SK-N-SH (cell line): ENCODE measurements around the gene NPEPL1. TPM values are rescaled to one million over a fixed set of nuclear protein-coding genes. Genes with fewer than 3 reads are reported as not detected.

Experiments
- CTCF ChIA-PET: fragments of 300-600, 350-600 bp; formaldehyde crosslinking; extraction: SDS; loops from one replicate; lab custom pipeline; 2021; lab: Yijun Ruan, JAX
- POLR2A ChIA-PET: fragments of 350-600 bp; sonication (Branson Sonifier 250); formaldehyde crosslinking; extraction: SDS; loops from one replicate; lab custom pipeline; 2020; ENCODE audit warnings: antibody characterized with exemption, inconsistent platforms; lab: Yijun Ruan, JAX
- DNase-seq: peaks from one replicate; pipeline ENCODE4 v3.0.0; 2012
- H2AFZ ChIP-seq: fragments of 200-600 bp; sonication (generic); 2 replicates; pipeline ENCODE4 v1.8.1; 2016; ENCODE audit warnings: antibody characterized with exemption, mild to moderate bottlenecking, low read depth
- H3F3A ChIP-seq: fragments of 200-600 bp; sonication (generic); replicated peaks from 2 replicates; pipeline ENCODE3; 2016; ENCODE audit warnings: antibody characterized with exemption, mild to moderate bottlenecking; ENCODE audit not compliant: insufficient read depth
- H3K27ac ChIP-seq, 2 experiments: fragments of 200-500 bp in 1 of 2; fragments of 200-600 bp in 1 of 2; sonication (Bioruptor generic) in 1 of 2; sonication (generic), shearing (Covaris generic) in 1 of 2; 2 replicates each; pipeline versions ENCODE4 v1.5.1 to v1.6.1; 2014 to 2016; ENCODE audit warnings: low read depth in 2 of 2, inconsistent platforms in 1 of 2, low read length in 1 of 2, mild to moderate bottlenecking in 1 of 2, mixed read lengths in 1 of 2
- H3K27me3 ChIP-seq: fragments of 200-600 bp; sonication (generic), shearing (Covaris generic); 2 replicates; pipeline ENCODE4 v1.6.1; 2016; ENCODE audit warnings: mixed run types; ENCODE audit not compliant: insufficient read depth
- H3K36me3 ChIP-seq, 2 experiments: fragments of 200-500 bp in 1 of 2; fragments of 200-600 bp in 1 of 2; sonication (Bioruptor generic) in 1 of 2; sonication (generic) in 1 of 2; replicated peaks in 1 of 2; 2 replicates each; pipeline versions ENCODE3 to v1.5.1; 2014 to 2016; ENCODE audit warnings: low read length in 1 of 2, mild to moderate bottlenecking in 1 of 2; ENCODE audit not compliant: insufficient read depth in 2 of 2, control insufficient read depth in 1 of 2
- H3K4me1 ChIP-seq, 2 experiments: fragments of 200-500 bp in 1 of 2; fragments of 200-600 bp in 1 of 2; sonication (Bioruptor generic) in 1 of 2; sonication (generic), shearing (Covaris generic) in 1 of 2; 2 replicates each; pipeline versions ENCODE4 v1.5.1 to v1.6.1; 2014 to 2016; ENCODE audit warnings: low read depth in 1 of 2, low read length in 1 of 2, mixed run types in 1 of 2; ENCODE audit not compliant: insufficient read depth in 2 of 2, control insufficient read depth in 1 of 2
- H3K4me2 ChIP-seq: fragments of 200-600 bp; sonication (generic), shearing (Covaris generic); 2 replicates; pipeline ENCODE4 v1.6.1; 2017; ENCODE audit warnings: mixed run types
- H3K4me3 ChIP-seq, 2 experiments: fragments of 200-500 bp in 1 of 2; fragments of 200-600 bp in 1 of 2; sonication (Bioruptor generic) in 1 of 2; sonication (generic), shearing (Covaris generic) in 1 of 2; 2 replicates each; pipeline versions ENCODE4 v1.5.1 to v1.8.1; 2014 to 2016; ENCODE audit warnings: low read depth in 2 of 2, inconsistent platforms in 1 of 2, low read length in 1 of 2, mild to moderate bottlenecking in 1 of 2, mixed read lengths in 1 of 2, moderate library complexity in 1 of 2
- H3K79me2 ChIP-seq: fragments of 200-600 bp; sonication (generic); 2 replicates; pipeline ENCODE4 v1.8.1; 2017; ENCODE audit warnings: mild to moderate bottlenecking; ENCODE audit not compliant: insufficient read depth
- H3K9ac ChIP-seq: fragments of 200-600 bp; sonication (generic); 2 replicates; pipeline ENCODE4 v1.6.1; 2017; ENCODE audit warnings: mixed run types
- H3K9me2 ChIP-seq: fragments of 200-600 bp; sonication (generic); 2 replicates; pipeline ENCODE4 v1.6.1; 2017; ENCODE audit warnings: mixed run types
- H3K9me3 ChIP-seq: fragments of 200-600 bp; sonication (generic); 2 replicates; pipeline ENCODE4 v1.6.1; 2017; ENCODE audit warnings: mixed run types, mild to moderate bottlenecking, moderate library complexity
- H4K20me1 ChIP-seq: fragments of 200-600 bp; sonication (generic); 2 replicates; pipeline ENCODE4 v1.6.1; 2017; ENCODE audit warnings: mild to moderate bottlenecking, mixed run types; ENCODE audit not compliant: insufficient read depth
- CHD2 ChIP-seq: fragments of 150-350 bp; IDR thresholded peaks from 2 replicates; pipeline ENCODE4 v1.6.1; 2018; ENCODE audit warnings: low read length; ENCODE audit not compliant: partially characterized antibody
- CTCF ChIP-seq: fragments of 200-600 bp; sonication (generic); IDR thresholded peaks from 2 replicates; pipeline ENCODE4 v1.6.1; 2017; ENCODE audit warnings: antibody characterized with exemption, mild to moderate bottlenecking, moderate library complexity
- FOXM1 ChIP-seq: IDR thresholded peaks from 2 replicates; pipeline ENCODE4 v1.4.0; 2012; ENCODE audit warnings: low read depth, mild to moderate bottlenecking
- GATA2 ChIP-seq: sonication (generic); formaldehyde crosslinking; IDR thresholded peaks from 2 replicates; pipeline ENCODE4 v1.5.0; 2020; ENCODE audit warnings: mild to moderate bottlenecking, missing genetic modification reagents
- JUND ChIP-seq: IDR thresholded peaks from 2 replicates; pipeline ENCODE4 v1.4.0; 2012
- MAX ChIP-seq: IDR thresholded peaks from 2 replicates; pipeline ENCODE4 v1.4.0; 2012; ENCODE audit warnings: low read depth
- MEF2A ChIP-seq: IDR thresholded peaks from 2 replicates; pipeline ENCODE4 v1.4.0; 2012; ENCODE audit warnings: low read depth, borderline replicate concordance
- PBX3 ChIP-seq: IDR thresholded peaks from 2 replicates; pipeline ENCODE4; 2012
- RCOR1 ChIP-seq: fragments of 150-350 bp; IDR thresholded peaks from 2 replicates; pipeline ENCODE4 v1.6.1; 2017; ENCODE audit warnings: antibody characterized with exemption, low read length
- REST ChIP-seq: IDR thresholded peaks from 2 replicates; pipeline ENCODE4 v1.6.1; 2012; ENCODE audit warnings: mild to moderate bottlenecking, low read depth, low read length, moderate library complexity
- RFX5 ChIP-seq: IDR thresholded peaks from 2 replicates; pipeline ENCODE4 v1.6.1; 2012; ENCODE audit warnings: mild to moderate bottlenecking, improper control_type of control experiment, low read length
- SIN3A ChIP-seq: IDR thresholded peaks from 2 replicates; pipeline ENCODE4 v1.6.1; 2012; ENCODE audit warnings: low read depth, mild to moderate bottlenecking, low read length, moderate library complexity, borderline replicate concordance
- SMC3 ChIP-seq: IDR thresholded peaks from 2 replicates; pipeline ENCODE4 v1.6.1; 2012; ENCODE audit warnings: low read depth, low read length, improper control_type of control experiment
- TAF1 ChIP-seq: IDR thresholded peaks from 2 replicates; pipeline ENCODE4 v1.6.1; 2012; ENCODE audit warnings: low read depth, mild to moderate bottlenecking, low read length, moderate library complexity, borderline replicate concordance
- TCF12 ChIP-seq: IDR thresholded peaks from 2 replicates; pipeline ENCODE4 v1.4.0; 2012
- TEAD4 ChIP-seq: IDR thresholded peaks from 2 replicates; pipeline ENCODE4 v1.4.0; 2012; ENCODE audit warnings: mild to moderate bottlenecking, borderline replicate concordance; ENCODE audit not compliant: insufficient read depth
- USF1 ChIP-seq: IDR thresholded peaks from 2 replicates; pipeline ENCODE4 v1.4.0; 2012; ENCODE audit warnings: low read depth, borderline replicate concordance
- USF2 ChIP-seq: fragments of 150-350 bp; IDR thresholded peaks from 2 replicates; pipeline ENCODE4 v1.6.1; 2017; ENCODE audit warnings: antibody characterized with exemption, low read length, low read depth, borderline replicate concordance
- YY1 ChIP-seq: IDR thresholded peaks from 2 replicates; pipeline ENCODE4 v1.4.0; 2012; ENCODE audit warnings: low read depth, mild to moderate bottlenecking
- WGBS: methylation state at CpG from one replicate; pipeline ENCODE4 v1.1.6; 2017; ENCODE audit warnings: low lambda C conversion rate; 5-methylcytosine and 5-hydroxymethylcytosine counted together
- polyA plus RNA-seq, 3 experiments: library from polyadenylated mRNA; depleted of rRNA; stranded (reverse); fragments of >200 nt; gene quantifications; 2 replicates each; pipeline ENCODE4 v1.2.3, GENCODE V29; 2012

NPEPL1 gene
- polyA plus RNA-seq, 1 of the 3 experiments (the other 2 are of a cell fraction), result 2.8 TPM

- POLR2A ChIA-PET, result no interaction called here
- WGBS, result 71% methylated on average over 13 of the region's 14 CpGs
- no peak overlapping the region for H3K27ac ChIP-seq
- H3F3A ChIP-seq, result no peaks in the 10 kb centered on the region
- H3K36me3 ChIP-seq, result no peaks in the 10 kb centered on the region
- TF ChIP-seq REST (no peak), TEAD4 (no peak), MAX (no peak), GATA2 (CRISPR knock-in tag) (no peak), TAF1 (no peak), SMC3 (no peak), RCOR1 (no peak), USF2 (no peak), USF1 (no peak), CHD2 (no peak), FOXM1 (no peak), PBX3 (no peak), YY1 (no peak), SIN3A (no peak), RFX5 (no peak), CTCF (no peak), JUND (no peak), MEF2A (no peak), TCF12 (no peak)
- DNase-seq, result no peak
- CTCF ChIA-PET, result no interaction called here
- H3K4me2 ChIP-seq, result no peak overlapping the region
- no peak overlapping the region for H2AFZ ChIP-seq
- no peak overlapping the region for H3K4me3 ChIP-seq
- H3K27me3 ChIP-seq, result peaks cover 15% of the 10 kb centered on the region; the same call in 1 of the 2 replicates
- no peaks in the 10 kb centered on the region for H3K4me1 ChIP-seq
- H3K9me2 ChIP-seq, result no peaks in the 10 kb centered on the region
- H4K20me1 ChIP-seq, result no peaks in the 10 kb centered on the region
- H3K79me2 ChIP-seq, result no peaks in the 10 kb centered on the region
- no peaks in the 10 kb centered on the region for H3K9me3 ChIP-seq
- no peak overlapping the region for H3K9ac ChIP-seq
Observed at GRCh38 chr20:58753267-58753921, 60.8 kb downstream of the NPEPL1 start.
